ENCODE results near the gene RIOK1. TPM values are rescaled to one million over a fixed set of nuclear protein-coding genes. Genes with fewer than 3 reads are reported as not detected.

RIOK1 gene
- total RNA-seq, 1 donor from 2014 or later = 24.1 TPM

DNA sequence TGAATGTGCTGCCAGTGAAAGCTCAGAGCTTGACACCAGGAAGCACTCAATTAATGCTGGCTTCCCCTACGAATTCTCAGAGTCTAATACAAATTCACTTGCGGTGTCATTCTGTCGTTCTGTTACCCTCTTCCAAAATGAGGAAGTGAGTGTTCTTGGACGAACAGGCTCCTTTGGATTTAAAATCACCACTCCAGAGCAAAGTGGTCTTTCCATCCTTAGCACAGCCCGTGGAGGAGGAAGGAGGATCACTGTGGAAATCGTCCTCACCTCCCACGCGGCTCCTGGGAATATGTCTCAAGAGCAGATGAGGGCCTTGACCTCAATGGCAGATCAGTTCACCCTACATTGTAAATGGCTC is 41.7 kb downstream of the RIOK1 start:
- TF ChIP-seq, protein P1, sequence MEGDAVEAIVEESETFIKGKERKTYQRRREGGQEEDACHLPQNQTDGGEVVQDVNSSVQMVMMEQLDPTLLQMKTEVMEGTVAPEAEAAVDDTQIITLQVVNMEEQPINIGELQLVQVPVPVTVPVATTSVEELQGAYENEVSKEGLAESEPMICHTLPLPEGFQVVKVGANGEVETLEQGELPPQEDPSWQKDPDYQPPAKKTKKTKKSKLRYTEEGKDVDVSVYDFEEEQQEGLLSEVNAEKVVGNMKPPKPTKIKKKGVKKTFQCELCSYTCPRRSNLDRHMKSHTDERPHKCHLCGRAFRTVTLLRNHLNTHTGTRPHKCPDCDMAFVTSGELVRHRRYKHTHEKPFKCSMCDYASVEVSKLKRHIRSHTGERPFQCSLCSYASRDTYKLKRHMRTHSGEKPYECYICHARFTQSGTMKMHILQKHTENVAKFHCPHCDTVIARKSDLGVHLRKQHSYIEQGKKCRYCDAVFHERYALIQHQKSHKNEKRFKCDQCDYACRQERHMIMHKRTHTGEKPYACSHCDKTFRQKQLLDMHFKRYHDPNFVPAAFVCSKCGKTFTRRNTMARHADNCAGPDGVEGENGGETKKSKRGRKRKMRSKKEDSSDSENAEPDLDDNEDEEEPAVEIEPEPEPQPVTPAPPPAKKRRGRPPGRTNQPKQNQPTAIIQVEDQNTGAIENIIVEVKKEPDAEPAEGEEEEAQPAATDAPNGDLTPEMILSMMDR (IDR thresholded peaks at IDR 0.05; ENCODE audit: unreplicated experiment) = no peak
- Mint-ChIP-seq H3K27me3 (ENCODE audit: low read depth) (no peaks in the 10 kb centered on the region), H3K27ac (no peak overlapping the region), H3K36me3 (no peaks in the 10 kb centered on the region), H3K9me3 (peaks cover 5% of the 10 kb centered on the region), H3K4me1 (peaks cover 7% of the 10 kb centered on the region), H3K4me3 (no peak overlapping the region)
- no peak for DNase-seq (ENCODE audit: low spot score in 2 of 2, unreplicated experiment in 2 of 2)

DNA sequence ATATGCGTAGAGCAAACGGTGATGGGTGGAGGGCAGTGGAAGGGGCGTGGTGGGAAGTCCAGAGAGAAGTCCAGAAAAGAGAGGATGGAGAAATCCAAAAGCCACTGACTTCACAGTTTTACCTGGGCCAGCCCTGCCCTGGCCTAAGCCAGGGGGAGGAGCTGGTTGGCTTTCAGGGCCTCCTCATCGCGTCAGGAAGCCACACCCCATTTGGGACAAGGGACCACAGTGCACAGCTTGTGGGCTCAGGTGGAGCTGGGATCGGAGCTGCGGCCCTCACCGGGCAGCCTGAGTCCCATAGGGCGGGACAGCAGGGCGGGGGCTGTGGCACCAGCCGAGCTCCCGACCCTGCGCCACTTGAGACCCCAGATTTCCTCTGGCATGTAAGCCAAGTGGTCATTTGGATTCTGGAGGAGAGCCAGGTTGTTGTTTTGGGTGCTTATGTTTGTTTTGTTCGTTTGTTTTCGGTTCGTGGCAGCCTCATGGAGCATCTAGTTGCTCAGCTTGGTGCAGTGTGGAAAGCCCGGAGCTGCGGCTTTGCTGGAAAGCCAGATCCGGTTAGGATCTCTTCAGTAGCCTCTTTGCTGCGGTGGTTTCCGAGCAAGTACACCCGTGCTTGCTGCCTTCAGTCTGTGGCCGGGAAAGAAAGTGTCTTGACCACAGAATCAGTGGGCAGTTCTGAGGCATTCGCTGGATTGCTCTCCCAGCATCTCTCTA is 42.2 kb downstream of the RIOK1 start:
- Mint-ChIP-seq H3K27me3 (ENCODE audit: low read depth) (no peaks in the 10 kb centered on the region), H3K36me3 (no peaks in the 10 kb centered on the region)

DNA sequence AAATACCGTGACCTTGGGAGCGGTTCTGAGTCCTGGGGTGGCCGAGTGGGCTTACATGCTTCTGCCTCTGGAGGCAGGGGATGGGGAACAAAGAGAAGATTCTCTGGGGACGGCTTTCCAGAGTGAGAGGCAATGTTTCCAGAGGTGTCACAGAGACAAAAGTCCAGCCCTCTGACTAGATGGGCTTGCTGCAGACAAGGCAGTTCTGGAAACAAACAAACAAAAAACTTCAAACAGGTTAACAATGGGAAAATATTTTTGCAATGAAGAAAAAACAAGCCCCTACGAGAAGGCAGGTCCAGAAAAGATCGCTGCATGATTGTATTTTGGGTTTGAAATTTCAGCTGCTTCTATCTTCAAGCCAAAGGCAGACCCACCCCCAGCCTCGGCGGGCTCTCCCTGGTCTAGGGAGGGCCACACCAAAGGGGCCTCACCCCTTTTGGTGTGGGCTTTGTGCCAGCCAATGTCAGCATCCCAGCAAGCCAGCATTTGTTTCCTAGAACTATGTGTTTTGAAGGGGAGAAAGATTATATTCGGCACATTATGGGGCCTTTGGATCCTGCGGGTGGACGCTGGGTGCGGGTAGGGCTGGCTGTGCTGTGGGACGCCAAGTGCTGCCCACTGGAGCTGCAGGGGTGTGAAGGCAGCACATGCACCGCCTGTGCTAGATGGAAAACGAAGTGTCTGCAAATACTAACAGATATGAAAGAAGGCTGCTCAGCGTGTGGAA is 42.9 kb downstream of the RIOK1 start:
- H3K4me1 Mint-ChIP-seq = peaks cover 7% of the 10 kb centered on the region
- DNase-seq (ENCODE audit: low spot score in 2 of 2, unreplicated experiment in 2 of 2) = no peak
- TF ChIP-seq, protein P1 (IDR thresholded peaks at IDR 0.05; ENCODE audit: unreplicated experiment) = no peak
- peaks cover 5% of the 10 kb centered on the region for H3K9me3 Mint-ChIP-seq
- no peak overlapping the region for H3K27ac Mint-ChIP-seq
- H3K36me3 Mint-ChIP-seq = no peaks in the 10 kb centered on the region
- no peaks in the 10 kb centered on the region for H3K27me3 Mint-ChIP-seq (ENCODE audit: low read depth)
- H3K4me3 Mint-ChIP-seq = no peak overlapping the region

More for the DNA sequence above, 42.2 kb downstream of the RIOK1 start:
- H3K4me3 Mint-ChIP-seq = no peak overlapping the region
- peaks cover 5% of the 10 kb centered on the region for H3K9me3 Mint-ChIP-seq
- no peak for DNase-seq (ENCODE audit: low spot score in 2 of 2, unreplicated experiment in 2 of 2)
- H3K27ac Mint-ChIP-seq = no peak overlapping the region
- TF ChIP-seq, protein P1 (IDR thresholded peaks at IDR 0.05; ENCODE audit: unreplicated experiment) = no peak
- H3K4me1 Mint-ChIP-seq = peaks cover 7% of the 10 kb centered on the region

DNA sequence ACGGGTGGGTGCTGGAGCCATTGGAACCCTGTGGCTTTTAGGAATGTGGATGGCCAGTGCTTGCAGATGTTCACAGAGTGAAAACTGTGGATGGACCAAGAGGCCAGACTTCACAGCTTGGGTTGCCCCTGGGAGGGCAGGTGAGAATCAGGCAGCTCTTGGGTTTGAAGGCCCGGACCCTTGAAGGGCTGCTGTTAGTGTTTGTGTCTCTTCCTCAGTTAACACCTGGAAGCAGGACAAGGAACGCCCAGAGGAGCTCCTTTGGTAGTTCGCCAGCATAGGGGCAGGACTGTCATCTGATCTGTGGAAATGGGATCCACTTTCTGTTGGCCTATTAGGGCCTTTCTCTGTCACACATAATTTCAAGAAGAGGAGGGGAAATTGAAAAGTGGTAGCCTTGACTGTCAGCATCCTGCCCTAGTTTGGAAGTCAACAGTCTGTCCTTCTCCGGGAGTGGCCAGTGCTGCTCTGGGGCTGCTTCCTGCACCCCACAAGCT is 43.6 kb downstream of the RIOK1 start:
- H3K4me3 Mint-ChIP-seq = no peak overlapping the region
- TF ChIP-seq, protein P1 (IDR thresholded peaks at IDR 0.05; ENCODE audit: unreplicated experiment) = no peak
- H3K36me3 Mint-ChIP-seq = no peaks in the 10 kb centered on the region
- DNase-seq (ENCODE audit: low spot score in 2 of 2, unreplicated experiment in 2 of 2) = no peak
- no peak overlapping the region for H3K27ac Mint-ChIP-seq
- peaks cover 5% of the 10 kb centered on the region for H3K9me3 Mint-ChIP-seq
- H3K27me3 Mint-ChIP-seq (ENCODE audit: low read depth) = no peaks in the 10 kb centered on the region
- peaks cover 7% of the 10 kb centered on the region for H3K4me1 Mint-ChIP-seq

DNA sequence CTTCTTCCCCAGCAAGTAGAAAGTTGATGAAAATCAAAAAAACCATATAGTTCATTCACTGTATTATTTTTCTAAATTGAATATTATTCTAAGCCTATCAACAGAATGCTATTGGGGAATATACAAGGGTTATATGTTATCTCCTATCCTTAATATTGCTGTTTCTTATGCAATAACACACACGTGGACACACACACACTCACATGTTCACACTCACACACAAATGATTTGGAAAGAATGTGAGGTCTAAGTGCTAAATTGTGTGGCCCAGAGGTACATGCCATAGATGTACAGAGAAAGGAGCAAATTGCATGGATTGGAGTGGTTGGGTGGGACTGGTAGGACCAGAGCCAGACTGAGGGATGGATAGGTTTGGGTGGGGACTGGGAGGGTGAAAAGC is 45.1 kb downstream of the RIOK1 start:
- TF ChIP-seq, protein P1 (IDR thresholded peaks at IDR 0.05; ENCODE audit: unreplicated experiment) = no peak
- peaks cover 11% of the 10 kb centered on the region for H3K4me1 Mint-ChIP-seq
- H3K27me3 Mint-ChIP-seq (ENCODE audit: low read depth) = no peaks in the 10 kb centered on the region
- H3K36me3 Mint-ChIP-seq = no peaks in the 10 kb centered on the region
- no peak overlapping the region for H3K4me3 Mint-ChIP-seq
- H3K27ac Mint-ChIP-seq = no peak overlapping the region
- peaks cover 5% of the 10 kb centered on the region for H3K9me3 Mint-ChIP-seq
- DNase-seq (ENCODE audit: low spot score in 2 of 2, unreplicated experiment in 2 of 2) = no peak
